GM19397 (cell line): ENCODE measurements around the gene ATP6V0A1.
"Not testable (repeated sequence)": the region's sequence is repeated elsewhere in the genome, so short reads cannot be mapped to it uniquely, and the experiment has no call there.

Experiments used
- ATAC-seq: cut with Tn5 transposase; IDR thresholded peaks from one replicate; pipeline ENCODE4 v1.9.1; 2021; ENCODE audit warnings: mild to moderate bottlenecking, moderate library complexity; ENCODE audit not compliant: unreplicated experiment

Gene ATP6V0A1

DNA sequence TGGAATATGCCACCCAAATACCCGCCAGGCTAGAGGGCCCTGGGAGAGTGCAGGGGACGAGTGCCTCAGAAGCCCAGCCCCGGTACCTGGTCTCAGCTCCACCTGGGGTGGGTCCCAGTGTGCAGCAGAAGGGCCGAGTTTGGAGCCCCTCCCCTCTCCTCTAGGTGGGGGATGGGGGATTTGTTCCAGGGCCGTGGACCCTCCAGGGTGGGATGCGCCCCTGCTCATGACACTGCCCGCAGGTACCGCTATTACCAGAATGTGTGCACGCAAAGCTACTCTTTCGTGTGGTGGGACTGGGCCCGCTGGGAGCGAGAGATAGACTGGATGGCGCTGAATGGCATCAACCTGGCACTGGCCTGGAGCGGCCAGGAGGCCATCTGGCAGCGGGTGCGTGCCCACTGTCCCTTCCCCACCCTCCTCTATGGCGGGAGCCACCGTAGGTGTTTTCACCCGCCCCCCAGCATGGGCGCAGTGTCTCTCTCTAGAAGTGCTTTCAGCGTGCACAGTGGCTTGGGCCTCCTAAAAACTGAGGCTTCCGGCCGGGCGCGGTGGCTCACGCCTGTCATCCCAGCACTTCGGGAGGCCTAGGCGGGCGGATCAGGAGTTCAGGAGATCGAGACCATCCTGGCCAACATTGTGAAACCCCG is 78.6 kb downstream of the ATP6V0A1 start:
- no peak for ATAC-seq

DNA sequence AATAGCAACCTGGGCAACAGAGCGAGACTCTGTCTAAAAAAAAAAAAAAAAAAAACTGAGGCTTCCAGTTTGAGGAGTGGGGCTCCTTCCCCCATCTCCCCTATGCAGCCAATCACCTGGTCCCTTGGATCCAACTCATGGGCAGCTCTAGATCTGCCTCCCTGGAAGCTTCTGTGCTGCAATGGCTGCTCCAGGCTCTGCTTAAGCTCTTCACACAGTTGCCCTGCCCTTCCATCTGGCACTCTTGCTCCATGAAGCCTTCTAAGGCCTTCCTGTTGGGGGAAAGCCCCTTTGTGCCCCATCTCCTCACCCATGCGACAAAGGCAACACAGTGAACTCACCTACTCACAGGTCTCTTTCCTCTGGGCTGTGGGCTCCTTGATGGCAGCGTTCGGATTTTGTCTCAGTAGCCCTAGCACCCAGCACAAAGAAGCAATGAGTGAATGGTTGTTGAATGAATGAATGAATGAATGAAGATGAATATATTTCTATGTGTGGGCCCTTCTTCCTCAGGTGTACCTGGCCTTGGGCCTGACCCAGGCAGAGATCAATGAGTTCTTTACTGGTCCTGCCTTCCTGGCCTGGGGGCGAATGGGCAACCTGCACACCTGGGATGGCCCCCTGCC is 79.3 kb downstream of the ATP6V0A1 start:
- no peak for ATAC-seq

DNA sequence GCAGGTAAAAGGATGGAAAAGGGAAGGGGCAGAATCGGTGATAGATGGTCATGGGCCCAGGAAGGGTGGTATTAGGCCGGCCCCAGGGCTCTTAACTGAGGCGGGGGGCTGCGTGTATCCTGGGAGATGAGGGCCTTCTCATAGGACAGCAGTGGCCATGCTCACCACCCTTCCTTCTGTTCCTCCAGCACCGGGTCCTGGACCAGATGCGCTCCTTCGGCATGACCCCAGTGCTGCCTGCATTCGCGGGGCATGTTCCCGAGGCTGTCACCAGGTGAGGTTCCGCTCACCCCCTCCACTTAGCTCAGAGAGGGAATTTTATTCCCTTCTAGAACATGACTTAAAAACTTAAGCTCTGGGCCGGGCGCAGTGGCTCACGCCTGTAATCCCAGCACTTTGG is 79.8 kb downstream of the ATP6V0A1 start:
- no peak for ATAC-seq

GRCh38 chr17:42540558-42540957 is 81.9 kb downstream of the ATP6V0A1 start:
- ATAC-seq = not testable (repeated sequence)

GRCh38 chr17:42541041-42541833 is 82.6 kb downstream of the ATP6V0A1 start:
- no peak for ATAC-seq

- ATAC-seq = no peak
These were observed 84.8 kb downstream of the ATP6V0A1 start for GRCh38 chr17:42543190-42544079.

GRCh38 chr17:42544874-42545283 is 86.2 kb downstream of the ATP6V0A1 start:
- ATAC-seq = no peak

GRCh38 chr17:42545755-42546505 is 87.3 kb downstream of the ATP6V0A1 start:
- not testable (repeated sequence) for ATAC-seq

GRCh38 chr17:42547001-42547461 is 88.4 kb downstream of the ATP6V0A1 start:
- ATAC-seq = no peak

- no peak for ATAC-seq
These were observed 89.0 kb downstream of the ATP6V0A1 start for GRCh38 chr17:42547698-42548069.

DNA sequence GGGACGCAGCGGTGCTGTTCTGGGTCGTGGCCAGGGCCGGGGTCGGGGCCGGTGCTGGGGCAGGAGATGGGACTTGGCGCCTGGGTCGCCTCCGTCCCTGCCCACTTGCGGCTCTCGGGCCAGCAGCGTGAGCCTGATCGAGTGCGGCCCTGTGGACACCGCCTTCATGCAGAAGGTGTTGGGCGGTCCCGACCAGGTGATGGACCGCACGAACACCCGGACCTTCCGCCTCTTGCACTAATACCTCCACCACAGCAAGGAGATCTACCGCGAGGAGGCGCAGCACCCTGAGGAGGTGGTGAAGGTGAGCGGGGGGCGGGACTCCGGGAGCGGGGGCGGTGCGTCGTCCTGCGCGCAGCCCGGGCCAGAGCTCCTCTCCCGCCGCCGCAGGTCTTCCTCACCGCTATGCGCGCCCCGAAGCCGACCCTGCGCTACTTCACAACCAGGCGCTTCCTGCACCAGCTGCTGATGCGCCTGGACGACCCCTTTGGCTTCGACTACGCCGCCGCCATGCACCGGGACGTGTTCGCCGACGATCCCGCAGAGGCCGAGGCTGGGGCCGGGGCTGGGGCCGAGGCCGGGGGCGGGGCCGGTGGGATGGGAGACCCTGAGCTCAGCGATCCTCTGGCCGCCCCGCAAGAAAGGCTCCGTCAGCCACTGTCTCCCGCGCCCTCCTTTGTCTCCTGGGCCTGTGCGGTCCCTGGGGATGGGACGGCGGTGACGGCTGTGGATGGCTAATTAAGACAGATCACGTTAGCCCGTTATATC is 89.6 kb downstream of the ATP6V0A1 start:
- ATAC-seq = no peak

DNA sequence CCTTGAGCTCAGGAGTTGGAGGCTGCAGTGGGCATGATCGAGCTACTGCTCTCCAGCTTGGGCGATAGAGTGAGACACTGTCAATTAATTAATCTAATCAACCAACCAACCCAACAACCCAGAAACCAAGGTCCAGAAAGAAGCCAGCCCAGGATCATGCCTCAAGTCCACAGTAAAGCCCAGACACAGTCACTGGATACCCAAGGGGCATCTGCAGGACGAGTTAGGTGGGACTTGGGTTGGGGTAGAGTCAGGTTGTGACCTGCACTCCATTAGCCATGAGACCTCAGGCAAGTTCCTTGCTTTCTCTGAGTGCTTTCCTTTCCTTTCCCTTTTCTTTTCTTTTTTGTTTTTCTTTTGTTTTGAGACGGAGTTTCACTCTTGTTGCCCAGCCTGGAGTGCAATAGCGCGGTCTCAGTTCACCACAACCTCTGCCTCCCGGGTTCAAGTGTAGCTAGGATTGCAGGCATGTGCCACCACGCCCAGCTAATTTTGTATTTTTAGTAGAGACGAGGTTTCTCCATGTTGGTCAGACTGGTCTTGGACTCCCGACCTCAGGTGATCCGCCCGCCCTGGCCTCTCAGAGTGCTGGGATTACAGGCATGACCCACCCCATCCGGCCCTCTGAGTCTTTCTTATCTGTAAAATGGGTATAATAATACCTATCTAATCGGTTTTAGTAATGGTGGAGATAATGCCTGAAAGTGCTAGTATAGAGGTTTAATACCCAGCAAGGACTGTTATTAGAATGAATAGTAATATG is 90.5 kb downstream of the ATP6V0A1 start:
- ATAC-seq = no peak

GRCh38 chr17:42552736-42553135 is 94.1 kb downstream of the ATP6V0A1 start, which contains the start of gene HSD17B1:
Gene HSD17B1, plus strand, starts transcription at chr17:42552923. Its CDS starts 11 bp downstream, at chr17:42552934.
- ATAC-seq = not testable (repeated sequence)

GRCh38 chr17:42553161-42553818 is 94.6 kb downstream of the ATP6V0A1 start:
- no peak for ATAC-seq

DNA sequence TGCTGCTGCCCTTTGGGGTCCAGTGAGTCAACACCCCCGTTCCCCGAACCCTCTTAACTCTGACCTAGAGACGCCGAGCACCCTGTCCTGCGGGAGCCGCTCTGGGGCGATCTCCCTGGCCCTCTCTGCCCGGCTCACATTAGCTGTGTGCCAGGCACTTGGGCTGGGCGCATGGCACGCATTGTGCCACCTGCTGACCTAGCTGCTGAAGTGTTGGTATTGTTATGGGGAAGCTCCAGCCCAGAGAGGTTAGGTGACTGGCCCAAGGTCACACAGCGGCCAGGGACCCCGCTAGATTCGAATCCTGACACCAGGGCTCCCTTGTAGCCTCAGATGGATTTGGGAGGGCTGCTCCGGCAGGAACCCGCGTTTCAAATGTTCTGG is 95.2 kb downstream of the ATP6V0A1 start:
- no peak for ATAC-seq

DNA sequence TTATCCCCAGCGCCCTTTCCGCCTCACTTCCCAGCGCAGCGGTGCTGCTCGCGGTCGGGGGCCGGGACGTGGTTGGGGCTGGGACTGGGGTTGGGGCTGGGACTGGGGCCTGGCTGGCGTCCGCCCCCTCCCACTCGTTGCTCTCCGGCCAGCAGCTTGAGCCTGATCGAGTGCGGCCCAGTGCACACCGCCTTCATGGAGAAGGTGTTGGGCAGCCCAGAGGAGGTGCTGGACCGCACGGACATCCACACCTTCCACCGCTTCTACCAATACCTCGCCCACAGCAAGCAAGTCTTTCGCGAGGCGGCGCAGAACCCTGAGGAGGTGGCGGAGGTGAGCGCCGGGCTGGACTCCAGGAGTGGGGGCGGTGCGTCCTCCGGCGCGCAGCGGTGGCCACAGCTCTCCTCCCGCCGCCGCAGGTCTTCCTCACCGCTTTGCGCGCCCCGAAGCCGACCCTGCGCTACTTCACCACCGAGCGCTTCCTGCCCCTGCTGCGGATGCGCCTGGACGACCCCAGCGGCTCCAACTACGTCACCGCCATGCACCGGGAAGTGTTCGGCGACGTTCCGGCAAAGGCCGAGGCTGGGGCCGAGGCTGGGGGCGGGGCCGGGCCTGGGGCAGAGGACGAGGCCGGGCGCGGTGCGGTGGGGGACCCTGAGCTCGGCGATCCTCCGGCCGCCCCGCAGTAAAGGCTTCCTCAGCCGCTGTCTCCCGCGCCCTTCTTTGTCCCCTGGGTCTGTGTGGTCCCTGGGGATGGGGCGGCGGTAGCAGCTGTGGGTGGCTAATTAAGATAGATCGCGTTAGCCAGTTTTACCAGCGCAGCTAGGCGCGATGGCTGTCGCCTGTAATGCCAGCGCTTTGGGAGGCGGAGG is 95.8 kb downstream of the ATP6V0A1 start:
- peak; percentile 74 for ATAC-seq

GRCh38 chr17:42555122-42555622 is 96.5 kb downstream of the ATP6V0A1 start:
- ATAC-seq = no peak
